Epithelial cell of proximal tubule (primary cell): ENCODE results near the gene ADGRA1. TPM values are rescaled to one million over a fixed set of nuclear protein-coding genes. Genes with fewer than 3 reads are reported as not detected.

Experiments used
- DNase-seq: peaks from one replicate; pipeline ENCODE4 v3.0.0-alpha.2; 2011; ENCODE audit warnings: low read depth
- H3K4me3 ChIP-seq: 2 replicates; pipeline ENCODE4 v1.5.1; 2011; ENCODE audit warnings: low read depth, mild to moderate bottlenecking, low read length
- CTCF ChIP-seq: conservative IDR thresholded peaks from 2 replicates; pipeline ENCODE4 v1.5.1; 2012; ENCODE audit warnings: low read depth, mild to moderate bottlenecking, low read length
- total RNA-seq: library from RNA; depleted of rRNA; stranded (reverse); fragments of >200 nt; gene quantifications from 2 replicates; pipeline ENCODE4 v1.2.3, GENCODE V29; 2015

The ADGRA1 gene
- total RNA-seq, 1 donor from 2014 or later = not detected

GRCh38 chr10:133139551-133140065 is 51.9 kb downstream of the ADGRA1 start:
- TF ChIP-seq CTCF = no peak
- H3K4me3 ChIP-seq = no peak overlapping the region
- DNase-seq = no peak

- no peak for TF ChIP-seq CTCF
- no peak for DNase-seq
- H3K4me3 ChIP-seq = no peak overlapping the region
Observed at GRCh38 chr10:133140417-133141143, 52.9 kb downstream of the ADGRA1 start.

- no peak overlapping the region for H3K4me3 ChIP-seq
- no peak for DNase-seq
- TF ChIP-seq CTCF = no peak
Observed at GRCh38 chr10:133141144-133141957, 53.6 kb downstream of the ADGRA1 start.

- no peak for TF ChIP-seq CTCF
- DNase-seq = no peak
- no peak overlapping the region for H3K4me3 ChIP-seq
Observed at GRCh38 chr10:133141958-133142340, 54.2 kb downstream of the ADGRA1 start.

- no peak for DNase-seq
- H3K4me3 ChIP-seq = no peak overlapping the region
- TF ChIP-seq CTCF = no peak
Observed at GRCh38 chr10:133142523-133143199, 54.9 kb downstream of the ADGRA1 start.

GRCh38 chr10:133143200-133143533 is 55.4 kb downstream of the ADGRA1 start:
- TF ChIP-seq CTCF = no peak
- H3K4me3 ChIP-seq = no peak overlapping the region
- no peak for DNase-seq
